Psoas muscle (tissue), 8 donors: Measurements from ENCODE around the gene CPHXL. TPM values are rescaled to one million over a fixed set of nuclear protein-coding genes. Genes with fewer than 3 reads are reported as not detected.

Experiments used
- ATAC-seq, 4 donors: fragments of 200-7000 bp; cut with Tn5 transposase; one replicate each; pipeline ENCODE4 v1.9.1; 2020; ENCODE audit warnings: moderate library complexity in 3 of 4, mild to moderate bottlenecking in 2 of 4
- DNase-seq, 2 donors: peaks; one replicate each; pipeline ENCODE4 v3.0.0-alpha.2; 2020
- H3K27ac ChIP-seq: fragments of 200-600 bp; one replicate; pipeline ENCODE4 v1.8.0; 2022
- H3K27me3 ChIP-seq, 3 donors: fragments of 200-600 bp in 1 of 3; one replicate each; pipeline versions ENCODE4 v1.6.1 to v1.8.0; 2013 to 2022; ENCODE audit warnings: low read length in 2 of 3, mild to moderate bottlenecking in 2 of 3, moderate library complexity in 1 of 3; ENCODE audit not compliant: insufficient read depth in 3 of 3
- H3K36me3 ChIP-seq, 2 donors: fragments of 200-600 bp in 1 of 2; one replicate each; pipeline versions ENCODE4 v1.6.1 to v1.8.0; 2013 to 2022; ENCODE audit warnings: low read depth in 1 of 2, mild to moderate bottlenecking in 1 of 2, moderate library complexity in 1 of 2; ENCODE audit not compliant: insufficient read depth in 1 of 2
- H3K4me1 ChIP-seq: fragments of 200-600 bp; one replicate; pipeline ENCODE4 v1.8.0; 2022
- H3K4me3 ChIP-seq: fragments of 200-600 bp; one replicate; pipeline ENCODE4 v1.8.0; 2022; ENCODE audit warnings: mild to moderate bottlenecking
- H3K9me3 ChIP-seq: fragments of 200-600 bp; one replicate; pipeline ENCODE4 v1.8.0; 2022
- CTCF ChIP-seq: fragments of 200-600 bp; IDR thresholded peaks from one replicate; pipeline ENCODE4 v1.8.0; 2022; ENCODE audit warnings: antibody characterized with exemption
- WGBS, 3 donors: extraction: QIAGEN DNeasy Blood & Tissue Kit; methylation state at CpG; one replicate each; pipeline versions ENCODE4 v1.1.6 to v1.1.7; 2013; 5-methylcytosine and 5-hydroxymethylcytosine counted together
- intact Hi-C, 2 donors: fragments of 100-400 bp; cut with DNase I; formaldehyde crosslinking; loops; one replicate each; pipeline versions ENCODE4 v1.11.0 to v1.14.2; 2022
- polyA plus RNA-seq, 3 donors: library from polyadenylated mRNA; stranded (reverse); fragments of 200-250 nt; gene quantifications; one replicate each; pipeline ENCODE4 v1.2.3, GENCODE V29; 2013
- total RNA-seq, 4 donors: library from RNA; stranded (reverse); fragmentation: NEBNext Ultra II Directional in 2 of 4; extraction: Animal tissue kit (Norgen Biotek cat#: 25700) in 2 of 4; gene quantifications; one replicate each; pipeline versions ENCODE4 v1.2.1 to v1.2.4, GENCODE V29; 2021 to 2023
- donor health status: healthy with polysubstance abuse.
- donor health status: DM: no; HTN: no; CAD: no; lungs with moderate emphysema.
- donor health status: Bipolar disorder and iron deficiency.
- donor health status: healthy.
- donor health status: DM: yes; HTN: yes; CAD: no.
- donor health status: DM: no; HTN: no; CAD: no.
- donor health status: DM: no; HTN: no; CAD: no.
- donor health status: DM: yes; HTN: yes; CAD: no.

The CPHXL gene
- total and polyA plus RNA-seq, 7 donors, result not detected

DNA sequence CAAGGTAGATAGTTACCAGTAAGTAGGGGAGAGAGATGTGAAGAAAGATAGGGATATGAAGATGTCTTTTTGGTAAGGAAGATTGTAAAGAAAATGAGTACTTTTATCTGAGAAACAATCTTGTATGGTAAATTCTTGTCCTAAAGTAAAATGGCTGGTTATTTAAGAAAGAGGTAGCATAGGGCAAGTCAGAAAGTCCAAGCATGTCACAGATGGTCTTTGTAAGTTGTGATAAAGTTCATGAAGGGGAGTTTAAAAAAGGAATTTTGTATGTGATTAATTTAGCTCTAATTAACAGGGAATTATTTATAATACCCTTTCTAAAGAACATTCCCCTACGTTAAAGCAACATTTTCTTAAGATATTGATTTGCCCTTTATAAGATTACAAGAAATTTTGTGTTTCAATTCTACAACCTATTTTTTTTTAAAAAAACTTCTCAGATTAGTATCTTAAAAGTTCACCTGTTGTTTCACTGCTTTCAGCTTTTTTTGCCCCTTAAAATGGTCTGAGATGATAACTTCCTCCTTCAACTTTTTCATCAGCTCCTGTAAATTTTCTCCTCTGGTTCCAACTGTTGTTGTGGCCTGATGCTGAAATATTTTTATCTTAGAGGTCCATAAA lies 16.2 kb upstream of the CPHXL start:
- WGBS, 3 donors, result 17 to 25% (median 25%) methylated on average over 1 of the region's 1 CpG
- Histone ChIP-seq H3K27ac (no peak overlapping the region), H3K27me3 (no peaks in the 10 kb centered on the region), H3K4me1 (no peaks in the 10 kb centered on the region), H3K36me3 (no peaks in the 10 kb centered on the region), H3K9me3 (no peaks in the 10 kb centered on the region), H3K4me3 (no peak overlapping the region)
- intact Hi-C loops, result no loop called here
- ATAC-seq, result no peak
- TF ChIP-seq CTCF, result no peak
- no peak for DNase-seq

GRCh38 chr16:75733305-75734211 lies 7.3 kb upstream of the CPHXL start:
- ATAC-seq (no peak), DNase-seq (no peak)
- Histone ChIP-seq H3K27me3 (no peaks in the 10 kb centered on the region), H3K4me3 (no peak overlapping the region), H3K27ac (peak overlapping the region; percentile 27), H3K4me1 (no peaks in the 10 kb centered on the region), H3K36me3 (no peaks in the 10 kb centered on the region), H3K9me3 (no peaks in the 10 kb centered on the region)
- intact Hi-C loops, result no loop called here
- WGBS, 3 donors, result 24 to 28% (median 26%) methylated on average over 6 of the region's 6 CpGs
- no peak for TF ChIP-seq CTCF

DNA sequence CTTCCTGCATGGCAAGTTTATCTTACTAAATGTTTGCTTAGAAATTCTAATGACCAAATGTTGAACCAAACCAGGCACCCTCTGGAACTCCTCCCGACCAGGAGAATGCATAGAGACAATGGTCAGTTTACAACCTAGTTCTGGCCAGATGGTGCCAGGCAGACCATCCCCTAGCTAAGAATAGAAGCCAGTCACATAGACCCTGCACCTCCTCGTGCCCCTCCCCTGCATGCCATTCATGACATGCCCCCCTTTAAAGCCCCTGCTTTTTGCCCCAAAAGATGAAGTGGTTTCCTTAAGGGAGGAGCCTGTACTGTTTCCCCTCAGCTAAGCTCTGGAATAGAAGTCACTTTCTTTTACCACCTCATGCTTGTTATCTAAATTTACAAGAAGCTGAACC lies 6.6 kb upstream of the CPHXL start:
- ATAC-seq, result no peak
- TF ChIP-seq CTCF, result no peak
- Histone ChIP-seq H3K4me1 (no peaks in the 10 kb centered on the region), H3K36me3 (no peaks in the 10 kb centered on the region), H3K27me3 (no peaks in the 10 kb centered on the region), H3K4me3 (no peak overlapping the region), H3K9me3 (no peaks in the 10 kb centered on the region), H3K27ac (no peak overlapping the region)
- WGBS, 3 donors, result 22 to 25% (median 25%) methylated on average over 2 of the region's 2 CpGs
- no peak for DNase-seq
- intact Hi-C loops, result no loop called here

- ATAC-seq, result no peak
Measured at GRCh38 chr16:75727221-75727620, 931 bp upstream of the CPHXL start.

More at GRCh38 chr16:75727221-75727620, 931 bp upstream of the CPHXL start:
- no peaks in the 10 kb centered on the region for H3K4me1 ChIP-seq
- H3K27ac ChIP-seq, result no peak overlapping the region
- DNase-seq, result no peak
- H3K9me3 ChIP-seq, result no peaks in the 10 kb centered on the region
- no peaks in the 10 kb centered on the region for H3K27me3 ChIP-seq
- intact Hi-C loops, result no loop called here
- TF ChIP-seq CTCF, result no peak
- H3K4me3 ChIP-seq, result no peak overlapping the region
- no peaks in the 10 kb centered on the region for H3K36me3 ChIP-seq
- WGBS, 3 donors, result 36 to 48% (median 38%) methylated on average over 3 of the region's 3 CpGs
